Heart left ventricle (tissue), 13 donors: ENCODE data around the gene FSD2.

ENCODE experiments used
- POLR2A ChIP-seq, 2 donors: fragments of 450-650 bp; IDR thresholded peaks; one replicate each; pipeline ENCODE4 v1.6.1; 2017; ENCODE audit warnings: antibody characterized with exemption in 2 of 2, mild to moderate bottlenecking in 2 of 2, moderate library complexity in 2 of 2
- TF ChIP-seq, protein P1 (sequence below), 12 donors: fragments of 200-600 bp; sonication (generic) in 4 of 12; IDR thresholded peaks; one replicate each; pipeline versions ENCODE4 v1.5.0 to v1.8.0; 2018 to 2022; ENCODE audit warnings: antibody characterized with exemption in 12 of 12, mild to moderate bottlenecking in 5 of 12
- donor health status: ischemic (EF 13 %, LVEDD 7.1; RV severe dilation, severe dysfunction).
- donor health status: DM: no; HTN: yes; CAD: no.
- donor health status: DM: no; HTN: no; CAD: no.
- donor health status: ischemic (EF 25% LVEDD 6.9; RV normal size, moderate dysfunction).
- donor health status: ischemic (EF 25% LVEDD 5.7; RV mildly dilated, moderate dysfunction).
- donor health status: ischemic (EF 35%, LVEDD 5.7; RV mildly dilated, moderate dysfunction).
- donor health status: nonischemic (EF 11% LVEDD 7.7; RV severe dilation, severe dysfunction).
- donor health status: DM: yes; HTN: yes; CAD: no.
- donor health status: PGD.
- donor health status: ischemic (EF 29% LVEDD 5.4; RV normal size, mild dysfunction).
- donor health status: nonischemic (EF 23%, LVEDD 6.1; RV moderate dilation, normal function).

- TF ChIP-seq, protein P1, sequence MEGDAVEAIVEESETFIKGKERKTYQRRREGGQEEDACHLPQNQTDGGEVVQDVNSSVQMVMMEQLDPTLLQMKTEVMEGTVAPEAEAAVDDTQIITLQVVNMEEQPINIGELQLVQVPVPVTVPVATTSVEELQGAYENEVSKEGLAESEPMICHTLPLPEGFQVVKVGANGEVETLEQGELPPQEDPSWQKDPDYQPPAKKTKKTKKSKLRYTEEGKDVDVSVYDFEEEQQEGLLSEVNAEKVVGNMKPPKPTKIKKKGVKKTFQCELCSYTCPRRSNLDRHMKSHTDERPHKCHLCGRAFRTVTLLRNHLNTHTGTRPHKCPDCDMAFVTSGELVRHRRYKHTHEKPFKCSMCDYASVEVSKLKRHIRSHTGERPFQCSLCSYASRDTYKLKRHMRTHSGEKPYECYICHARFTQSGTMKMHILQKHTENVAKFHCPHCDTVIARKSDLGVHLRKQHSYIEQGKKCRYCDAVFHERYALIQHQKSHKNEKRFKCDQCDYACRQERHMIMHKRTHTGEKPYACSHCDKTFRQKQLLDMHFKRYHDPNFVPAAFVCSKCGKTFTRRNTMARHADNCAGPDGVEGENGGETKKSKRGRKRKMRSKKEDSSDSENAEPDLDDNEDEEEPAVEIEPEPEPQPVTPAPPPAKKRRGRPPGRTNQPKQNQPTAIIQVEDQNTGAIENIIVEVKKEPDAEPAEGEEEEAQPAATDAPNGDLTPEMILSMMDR (IDR thresholded peaks at IDR 0.05): no peak
- TF ChIP-seq POLR2A (IDR thresholded peaks at IDR 0.05): no peak
These were observed 29.6 kb upstream of the FSD2 start for GRCh38 chr15:82835391-82835917.
